ENCODE measurements around the gene HS3ST2. TPM values are rescaled to one million over a fixed set of nuclear protein-coding genes. Genes with fewer than 3 reads are reported as not detected.

Gene HS3ST2
- total and polyA plus RNA-seq, 2 donors (not counting 3 experiments of a cell fraction or from before 2014, with no cell fraction given), result not detected

GRCh38 chr16:22843856-22844255 lies 29.9 kb downstream of the HS3ST2 start:
- H3K27me3 ChIP-seq (ENCODE audit: control insufficient read depth in 2 of 2, insufficient read depth in 2 of 2, low read length in 2 of 2), result no peaks in the 10 kb centered on the region
- H3K9me3 ChIP-seq (replicated peaks; ENCODE audit: control insufficient read depth, insufficient read depth, low read length), result no peaks in the 10 kb centered on the region
- no peak for FAIRE-seq
- no peak for TF ChIP-seq FOS (IDR thresholded peaks at IDR 0.05; ENCODE audit: borderline replicate concordance, insufficient read depth, low read length)
- TF ChIP-seq MYC (IDR thresholded peaks at IDR 0.05; ENCODE audit: low read depth, low read length), result no peak
- no peak for TF ChIP-seq POLR2AphosphoS5 (IDR thresholded peaks at IDR 0.05; ENCODE audit: insufficient read depth, low read depth, low read length)
- TF ChIP-seq JUN (IDR thresholded peaks at IDR 0.05; ENCODE audit: borderline replicate concordance, insufficient read depth, insufficient read length, low read depth), result no peak
- TF ChIP-seq EZH2 (IDR thresholded peaks at IDR 0.05; ENCODE audit: borderline replicate concordance, low read depth, low read length, severe bottlenecking), result no peak
- no peak for TF ChIP-seq MAX (IDR thresholded peaks at IDR 0.05; ENCODE audit: insufficient read depth, insufficient read length)
- TF ChIP-seq CTCF (IDR thresholded peaks at IDR 0.05; ENCODE audit: extremely low read depth in 1 of 2, insufficient read depth in 1 of 2, low read depth in 1 of 2, low read length in 2 of 2), result no peak
- TF ChIP-seq POLR2A (IDR thresholded peaks at IDR 0.05; ENCODE audit: low read depth, low read length), result no peak
- no peak for TF ChIP-seq GATA2 (IDR thresholded peaks at IDR 0.05; ENCODE audit: insufficient read depth, insufficient read length, low read depth, low read length)
- dilution Hi-C loops (cut with MboI; ENCODE audit: extremely low pct_ligation_motif_present, low sequenced_read_pairs) (no loop called here), intact Hi-C loops (cut with micrococcal nuclease) (no loop called here)
- H2AFZ ChIP-seq (ENCODE audit: low read depth, low read length), result no peak overlapping the region
- no peak for DNase-seq (ENCODE audit: low read depth, low spot score)
- no peak overlapping the region for H3K4me2 ChIP-seq (ENCODE audit: insufficient read depth, low read length)
- H3K9ac ChIP-seq (replicated peaks; ENCODE audit: extremely low read depth, insufficient read depth, low read length), result no peak overlapping the region
- no peak overlapping the region for H3K27ac ChIP-seq (ENCODE audit: insufficient read depth, low read depth, low read length)
- POLR2A ChIA-PET, result no interaction called here
- BruUV-seq (replicated peaks), result no TSS peak
- H4K20me1 ChIP-seq (replicated peaks; ENCODE audit: control insufficient read depth, extremely low read depth, insufficient read depth, low read length), result no peaks in the 10 kb centered on the region
- no peaks in the 10 kb centered on the region for H3K79me2 ChIP-seq (ENCODE audit: control insufficient read depth, insufficient read depth, low read length)
- no peaks in the 10 kb centered on the region for H3K36me3 ChIP-seq (ENCODE audit: control insufficient read depth in 2 of 2, extremely low read depth in 1 of 2, insufficient read depth in 2 of 2, low read length in 2 of 2)
- H3K4me1 ChIP-seq (ENCODE audit: control insufficient read depth, extremely low read depth, insufficient read depth, low read length), result no peaks in the 10 kb centered on the region
- no peaks in the 10 kb centered on the region for H3K9me1 ChIP-seq (replicated peaks; ENCODE audit: control insufficient read depth, extremely low read depth, insufficient read depth, low read length)
- CTCF ChIA-PET, result interaction anchor here (1.2 kb wide), 1 partner anchor 31 kb away, joined by 4 read pairs; no protein-coding TSS in a partner anchor
- no peak overlapping the region for H3K4me3 ChIP-seq (replicated peaks in 1 of 3; ENCODE audit: insufficient read depth in 1 of 3, low read depth in 1 of 3, low read length in 3 of 3)

All from endothelial cell of umbilical vein (primary cell).